ENCODE measurements around the gene PCP4.

Gene PCP4

GRCh38 chr21:39927304-39927886 is 60.2 kb downstream of the PCP4 start:
- DNase-seq, result no peak

DNA sequence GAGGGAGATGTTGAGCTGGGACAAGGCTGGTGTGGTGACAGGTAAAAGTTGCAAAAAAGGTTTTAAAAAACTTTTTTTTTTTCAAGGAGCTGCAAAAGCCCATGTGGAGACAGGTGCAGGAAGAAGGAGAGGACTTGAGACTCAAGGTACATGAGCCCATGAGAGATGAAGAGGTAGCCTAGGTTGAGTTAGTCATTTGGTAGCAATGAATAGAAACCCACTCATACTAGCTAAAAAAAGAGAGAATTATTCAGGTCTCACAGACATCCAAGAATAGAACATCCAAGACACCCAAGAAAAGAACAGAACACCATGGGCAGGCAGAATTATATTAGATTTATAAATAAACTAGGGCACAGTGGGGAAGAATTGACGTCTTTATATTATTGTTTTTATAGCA is 65.1 kb downstream of the PCP4 start:
- DNase-seq, result no peak

- no peak for DNase-seq
Observed at GRCh38 chr21:39934895-39935294, 67.7 kb downstream of the PCP4 start.

DNA sequence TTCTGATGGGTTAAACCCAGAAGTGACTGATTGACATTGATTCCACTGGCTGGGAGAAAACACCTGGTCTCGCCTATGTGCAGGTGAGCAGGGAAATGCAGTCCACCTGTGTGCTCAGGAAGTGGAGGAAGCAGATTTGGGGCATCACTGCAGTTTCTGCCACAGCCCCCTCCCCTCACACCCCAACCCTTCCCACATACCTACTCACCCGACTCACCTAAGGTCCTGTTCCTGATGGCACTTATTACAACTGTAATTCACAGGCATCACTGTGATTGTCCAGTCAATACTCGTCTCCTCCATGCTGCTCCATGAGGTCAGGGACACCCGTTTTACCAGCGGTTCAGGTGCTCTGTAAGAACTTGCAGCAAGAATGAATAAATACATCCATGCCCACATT is 68.5 kb downstream of the PCP4 start:
- no peak for DNase-seq

GRCh38 chr21:39938086-39938625 is 70.9 kb downstream of the PCP4 start:
- no peak for DNase-seq

- DNase-seq, result no peak
Observed at GRCh38 chr21:39946199-39946598, 79.0 kb downstream of the PCP4 start.

- no peak for DNase-seq
Observed at GRCh38 chr21:39947031-39947430, 79.8 kb downstream of the PCP4 start.

DNA sequence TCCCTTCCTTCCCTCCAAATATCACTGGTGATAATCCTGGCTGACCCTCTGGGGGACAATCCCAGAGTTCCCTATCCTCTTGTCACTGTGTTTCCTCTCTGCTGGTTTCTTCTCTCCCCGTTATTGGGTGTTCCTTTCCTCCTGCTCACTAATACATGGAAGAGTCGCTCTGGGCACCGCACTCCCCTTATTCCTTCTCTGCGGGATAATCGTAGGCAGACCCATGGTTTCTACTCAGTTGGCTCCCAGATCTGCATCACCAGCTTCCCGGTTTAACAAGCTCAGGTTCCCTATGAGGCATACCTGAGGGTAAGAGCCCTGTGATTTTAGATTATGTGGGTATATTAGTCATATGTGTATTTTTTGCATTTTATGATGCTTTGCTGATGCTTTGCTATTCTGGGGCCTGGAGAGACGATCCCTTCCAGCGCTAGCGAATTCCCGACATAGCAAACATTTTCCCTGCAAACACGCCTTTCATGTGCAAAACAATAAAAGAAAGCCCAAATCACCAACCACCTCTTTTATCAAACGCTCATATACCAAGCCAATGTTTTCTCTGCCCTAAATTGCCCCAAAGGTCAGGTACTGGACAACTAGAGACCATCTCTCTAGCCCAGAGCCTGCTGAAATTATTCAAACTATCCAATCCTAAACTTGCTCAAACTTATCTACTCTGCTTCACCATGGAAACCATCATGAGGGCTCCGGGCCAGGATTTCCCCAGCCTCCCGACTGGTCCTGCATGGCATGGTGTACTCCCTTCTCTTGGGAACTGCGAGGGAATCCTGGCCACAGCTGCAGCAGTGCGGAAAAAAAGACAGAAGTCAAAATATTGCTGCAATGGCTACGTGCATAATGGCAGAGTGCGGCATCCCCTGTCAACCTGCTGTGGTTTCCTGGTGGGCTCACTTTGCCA is 84.2 kb downstream of the PCP4 start:
- DNase-seq, result no peak

GRCh38 chr21:39952265-39952664 is 85.0 kb downstream of the PCP4 start:
- no peak for DNase-seq

DNA sequence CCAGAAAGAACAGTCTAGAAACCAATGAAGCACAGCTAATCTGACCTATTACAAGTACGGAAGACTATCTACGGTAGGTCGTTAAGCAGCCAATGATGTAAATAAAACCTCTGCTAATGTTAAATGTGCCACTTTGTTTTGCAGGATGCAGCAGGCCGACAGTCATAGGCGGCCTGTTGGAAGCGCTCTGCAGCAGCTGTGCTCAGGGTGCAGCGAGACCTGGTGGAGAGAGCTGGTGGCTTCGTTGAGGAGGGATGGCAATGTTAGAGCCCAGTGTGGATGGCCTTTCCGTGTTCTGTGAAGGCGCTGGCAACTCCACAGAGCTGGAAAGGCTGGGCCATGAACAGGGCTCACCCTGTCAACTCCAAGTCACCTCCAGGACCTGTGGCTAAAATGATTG is 87.3 kb downstream of the PCP4 start:
- DNase-seq, result no peak

- DNase-seq, result no peak
Observed at GRCh38 chr21:39955326-39955725, 88.1 kb downstream of the PCP4 start.

- DNase-seq, result no peak
Observed at GRCh38 chr21:39956586-39956985, 89.3 kb downstream of the PCP4 start.

- DNase-seq, result no peak
Observed at GRCh38 chr21:39958731-39959130, 91.5 kb downstream of the PCP4 start.

DNA sequence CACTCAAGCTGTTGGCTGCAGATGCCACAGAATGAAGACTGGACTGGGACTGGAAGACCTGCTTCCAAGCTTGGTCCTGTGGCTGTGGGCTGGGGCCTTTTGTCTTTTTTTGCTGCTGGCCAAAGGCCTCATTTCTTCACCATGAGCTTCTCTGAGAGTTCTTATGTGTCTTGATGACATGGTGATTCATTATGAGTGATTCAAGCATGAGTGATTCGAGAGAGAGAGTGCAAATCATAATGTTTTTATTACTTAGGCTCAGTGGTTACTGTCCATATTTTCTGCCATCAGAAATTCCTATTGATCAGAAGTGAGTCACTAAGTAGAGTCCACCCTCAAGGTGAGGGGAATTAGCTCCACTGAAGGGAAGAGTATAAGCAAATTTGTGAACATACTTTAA is 94.0 kb downstream of the PCP4 start:
- no peak for DNase-seq

DNA sequence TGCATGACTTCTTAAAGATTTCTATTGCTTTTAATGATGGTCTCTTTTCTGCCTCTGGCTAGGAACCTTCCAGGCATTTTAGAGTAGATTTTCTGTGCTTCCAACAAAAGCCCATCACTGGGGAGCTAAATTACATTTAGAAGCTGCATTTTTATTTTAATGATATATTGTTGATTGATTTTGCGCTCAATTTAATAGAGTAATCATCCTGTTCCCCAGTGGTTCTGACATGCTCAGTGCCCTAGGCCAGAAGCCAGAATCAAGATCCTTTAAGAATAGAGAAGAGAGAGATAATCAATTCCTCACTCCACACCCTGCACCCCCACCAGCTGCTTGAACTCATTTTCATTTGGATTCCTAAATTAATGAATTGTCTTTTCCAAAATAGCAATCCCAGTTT is 97.8 kb downstream of the PCP4 start:
- DNase-seq, result no peak

DNA sequence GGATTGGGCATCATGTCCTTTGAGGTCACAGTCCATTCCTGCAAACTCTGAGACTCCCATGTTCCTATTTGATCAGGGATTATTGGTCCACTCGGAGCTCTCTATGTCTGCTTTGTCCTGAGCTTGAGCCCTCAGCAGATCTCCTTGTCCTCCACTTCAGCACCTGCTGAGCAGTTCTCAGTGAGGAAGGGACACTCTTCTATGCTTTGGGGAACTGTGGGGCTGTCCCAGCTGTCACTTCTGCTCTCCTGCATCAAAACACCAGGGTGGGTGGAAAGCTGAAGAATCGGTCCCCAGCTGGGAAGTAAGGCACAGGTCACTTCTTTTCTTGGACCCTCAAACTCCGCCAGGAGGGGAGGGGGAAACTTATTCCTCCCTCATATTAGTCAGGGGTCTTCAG is 99.5 kb downstream of the PCP4 start:
- DNase-seq, result no peak

- no peak for DNase-seq
Observed at GRCh38 chr21:39968010-39968409, 100.8 kb downstream of the PCP4 start.

- DNase-seq, result no peak
Observed at GRCh38 chr21:39969691-39970364, 102.6 kb downstream of the PCP4 start.

DNA sequence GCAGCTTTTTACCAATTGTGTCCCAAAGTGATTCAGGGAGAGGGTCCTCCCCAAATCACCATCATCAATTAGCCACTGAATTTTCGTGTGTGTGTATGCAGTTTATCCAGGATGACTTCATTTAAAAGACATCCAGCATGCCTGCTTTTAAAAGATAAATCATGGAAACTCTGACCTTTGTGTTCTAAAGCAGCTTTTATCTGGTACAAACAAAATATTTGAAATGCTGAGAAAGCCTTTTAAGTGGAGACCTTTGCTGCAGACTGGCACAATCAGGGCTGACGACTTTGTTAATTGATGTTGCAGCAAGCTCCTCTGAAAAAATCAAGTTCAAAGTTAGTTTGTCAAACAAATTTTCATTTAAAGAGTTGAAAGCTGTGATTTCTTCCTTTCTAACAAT is 104.7 kb downstream of the PCP4 start:
- no peak for DNase-seq

DNA sequence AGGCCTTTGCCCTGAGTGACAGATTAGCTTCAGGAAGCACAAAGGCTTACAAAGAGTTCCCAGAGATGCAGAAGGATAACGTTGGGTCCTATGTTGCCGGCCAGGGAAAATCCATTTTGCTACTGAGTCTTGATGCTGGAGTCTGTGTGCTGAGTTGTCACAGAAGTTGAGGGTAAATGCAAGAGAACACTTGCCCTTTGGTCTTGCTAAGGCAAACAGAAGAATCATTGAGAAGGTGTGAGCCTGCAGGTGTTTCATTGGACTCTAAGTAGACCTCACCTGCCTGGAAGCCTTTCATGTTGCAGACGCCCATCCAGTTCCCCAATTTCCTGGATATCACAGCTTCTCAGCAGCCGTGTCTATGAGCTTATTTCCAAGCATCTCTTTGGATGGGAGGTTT is 105.2 kb downstream of the PCP4 start:
- DNase-seq, result no peak

DNA sequence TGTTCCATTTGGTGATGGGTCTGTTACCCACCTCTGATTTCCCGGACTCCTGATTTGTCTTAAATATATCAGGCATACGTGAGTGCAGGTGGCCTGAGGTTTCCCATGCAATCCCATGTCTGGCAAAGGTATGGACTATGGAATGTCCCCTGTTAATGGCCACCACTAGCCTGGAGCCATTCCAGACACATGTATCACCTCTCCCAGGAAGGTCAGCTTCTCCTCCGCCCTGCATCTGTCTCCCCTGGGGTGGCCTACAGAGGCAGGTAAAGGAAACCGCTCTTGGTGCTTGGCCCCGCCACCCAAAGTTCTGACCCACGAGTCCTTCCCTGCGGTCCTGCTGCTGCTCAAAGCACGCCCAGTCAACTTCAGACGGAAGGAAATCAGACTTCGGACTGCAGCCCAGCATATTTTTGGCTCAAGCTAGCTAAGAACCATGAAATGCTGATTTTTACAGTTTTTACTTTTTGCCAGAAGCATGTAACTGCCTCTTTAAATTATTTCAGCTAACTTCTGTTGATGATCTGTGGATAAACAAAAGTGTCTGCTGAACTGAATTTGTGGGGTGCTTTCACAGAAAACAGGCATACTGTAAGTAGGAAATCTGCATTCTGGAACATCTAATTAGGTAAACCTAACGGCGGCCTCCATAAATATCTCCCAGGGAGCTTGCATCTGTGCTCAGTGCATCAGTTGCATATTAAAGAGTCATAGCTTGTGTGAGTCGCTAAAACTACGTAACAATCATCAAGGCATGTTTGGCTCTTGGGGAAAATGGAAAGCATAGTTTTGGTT is 105.9 kb downstream of the PCP4 start:
- DNase-seq, result no peak

GRCh38 chr21:39976800-39977199 is 109.6 kb downstream of the PCP4 start:
- no peak for DNase-seq

All from inflammatory macrophage treated with lipopolysaccharide for 4 hours (primary cell).